ENCODE data around the gene SARNP.
"Not testable (repeated sequence)": the region's sequence is repeated elsewhere in the genome, so short reads cannot be mapped to it uniquely, and the experiment has no call there.

Gene SARNP

DNA sequence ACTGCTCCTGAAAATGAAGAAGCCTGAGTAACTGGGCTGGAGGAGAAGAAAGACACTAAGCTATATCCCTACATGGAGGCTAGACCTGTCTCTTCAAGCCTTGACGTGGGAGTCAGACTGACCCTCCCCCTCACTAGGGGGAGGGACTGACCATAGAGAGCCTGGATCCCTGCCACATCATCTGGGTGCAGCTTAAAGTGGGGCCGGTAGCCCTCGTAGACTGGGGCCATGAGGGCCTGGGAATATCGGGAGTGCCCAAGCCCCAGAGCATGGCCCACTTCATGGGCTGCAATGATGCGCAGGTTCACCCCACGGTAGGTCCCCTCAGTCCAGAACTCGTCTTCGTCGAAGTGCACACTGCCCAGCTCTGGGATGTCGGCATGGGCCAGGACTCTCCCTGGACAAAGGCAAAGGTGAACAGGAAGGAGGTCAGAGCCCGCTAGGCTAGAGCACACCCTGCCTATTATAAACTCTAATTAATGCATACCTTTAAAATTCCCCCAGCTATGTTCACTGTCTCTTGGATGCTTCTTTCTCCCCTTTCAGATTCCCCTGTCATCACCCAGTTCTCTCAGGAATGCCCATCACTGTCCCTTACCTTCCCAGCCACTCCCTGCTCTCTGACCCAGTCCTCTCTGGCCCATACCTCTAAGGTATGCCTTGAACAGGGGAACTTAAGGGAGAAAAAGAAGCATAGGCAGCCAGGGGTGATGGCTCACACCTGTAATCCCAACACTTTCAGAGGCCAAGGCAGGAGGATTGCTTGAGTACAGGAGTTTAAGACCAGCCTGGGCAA, 22.0 kb upstream of the SARNP start:
- DNase-seq (ENCODE audit: low spot score), result no peak

GRCh38 chr12:55838361-55838760, 20.8 kb upstream of the SARNP start:
- DNase-seq (ENCODE audit: low spot score), result no peak

DNA sequence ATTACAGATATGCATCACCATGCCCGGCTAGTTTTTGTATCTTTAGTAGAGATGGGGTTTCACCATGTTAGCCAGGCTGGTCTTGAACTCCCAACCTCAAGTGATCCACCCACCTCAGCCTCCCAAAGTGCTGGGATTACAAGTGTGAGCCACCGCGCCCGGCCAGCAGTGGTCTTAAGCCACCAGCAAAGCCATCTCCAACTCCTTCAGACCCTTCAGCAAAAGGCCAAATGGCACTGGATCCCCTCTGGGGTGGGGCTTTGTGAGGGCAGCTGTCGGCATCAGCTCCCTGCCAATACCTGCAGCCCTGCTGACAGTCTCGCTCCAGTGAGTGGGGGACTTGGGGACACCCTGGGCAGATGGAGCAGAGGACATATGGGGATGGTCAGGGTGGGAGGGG, 16.9 kb upstream of the SARNP start:
- not testable (repeated sequence) for DNase-seq (ENCODE audit: low spot score)

GRCh38 chr12:55833056-55833455, 15.5 kb upstream of the SARNP start:
- DNase-seq (ENCODE audit: low spot score), result no peak

DNA sequence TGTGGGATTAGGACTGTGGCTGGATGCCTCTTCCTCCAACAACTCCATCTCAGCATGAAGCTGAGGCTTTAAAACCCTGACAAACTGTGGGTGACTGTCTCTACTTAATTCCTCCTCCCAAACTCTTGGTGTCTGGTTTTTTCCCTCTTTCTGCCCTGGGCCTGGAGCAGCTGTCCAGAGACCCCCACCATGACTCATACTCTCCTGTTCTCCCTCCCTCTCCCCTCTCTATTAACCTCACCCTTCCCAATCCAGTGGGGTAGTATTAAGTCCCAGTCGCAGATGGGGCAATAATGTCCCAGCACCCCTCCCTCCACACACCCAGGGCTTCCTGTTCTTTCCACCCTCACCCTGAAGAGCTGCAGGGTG, 13.9 kb upstream of the SARNP start:
- no peak for DNase-seq (ENCODE audit: low spot score)

DNA sequence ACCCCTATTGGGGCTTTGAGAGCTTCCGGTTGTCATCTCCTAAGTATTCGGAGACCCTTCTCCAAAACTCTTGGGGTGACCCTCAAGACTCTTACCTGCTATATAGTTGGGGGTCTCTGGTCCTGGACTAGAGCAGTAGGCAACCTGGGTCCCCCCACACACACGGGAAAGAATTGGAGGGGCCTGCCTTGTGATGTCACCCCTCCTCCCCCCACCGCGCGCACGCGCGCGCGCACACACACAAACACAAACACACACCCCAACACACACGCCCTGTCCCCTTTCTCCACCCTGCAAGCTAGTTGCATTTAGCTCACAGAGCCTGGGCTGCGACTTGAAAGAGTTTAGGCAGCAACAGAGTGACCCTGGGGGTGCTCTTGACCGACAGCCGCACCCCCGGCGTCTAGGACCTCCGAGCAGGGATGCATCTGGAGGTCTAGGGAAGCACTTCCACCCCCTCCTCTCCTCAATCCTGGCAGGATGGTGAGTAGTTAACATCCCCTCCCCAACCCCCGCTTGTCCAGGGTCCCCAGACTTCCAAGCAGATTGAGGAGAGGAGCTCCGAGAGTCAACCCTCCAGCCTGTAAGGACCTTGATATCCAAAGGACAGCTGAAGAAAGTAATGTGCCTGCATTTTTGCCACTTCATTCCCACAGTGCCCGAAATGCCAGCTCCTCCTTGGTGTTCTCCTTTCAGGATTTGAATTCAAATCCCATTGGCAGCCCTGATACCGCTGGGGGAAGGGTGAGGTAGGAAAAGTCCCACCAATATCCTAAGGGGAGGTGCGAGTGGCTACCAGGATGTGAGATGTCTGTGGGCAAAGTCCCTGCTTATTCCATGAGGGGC, 13.3 kb upstream of the SARNP start:
- peak; percentile 51 for DNase-seq (ENCODE audit: low spot score)

DNA sequence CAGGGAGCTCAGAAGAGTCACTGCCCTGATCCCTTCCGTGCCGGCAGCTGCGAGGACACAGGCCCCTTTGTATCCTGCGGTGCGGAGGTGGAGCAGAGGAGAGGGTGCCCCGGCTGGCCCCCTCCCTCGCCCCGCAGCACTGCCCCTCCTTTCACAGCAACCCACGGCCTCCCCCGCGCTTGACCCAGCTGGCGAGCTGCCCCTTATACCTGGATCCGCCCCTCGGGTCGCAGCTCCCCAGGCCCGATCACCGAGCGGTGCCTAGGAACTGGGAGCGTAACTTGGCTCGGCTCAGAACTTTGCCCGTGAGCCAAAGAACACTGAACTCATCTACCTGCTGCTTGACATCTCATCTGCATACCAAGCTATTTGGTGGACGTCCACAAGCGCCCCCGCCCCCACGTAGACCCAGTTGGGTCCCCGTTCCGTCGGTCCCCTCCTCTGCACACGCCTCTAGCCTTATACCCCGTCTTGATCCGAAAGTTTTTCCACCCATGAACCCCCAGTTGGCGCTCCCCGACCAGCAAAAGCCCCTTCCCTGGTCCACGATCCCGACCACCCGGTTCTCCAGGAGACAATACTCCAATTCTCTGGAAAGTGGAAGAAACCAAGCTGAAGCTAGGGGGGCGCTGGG, 12.6 kb upstream of the SARNP start:
- peak; percentile 51 for DNase-seq (ENCODE audit: low spot score)

DNA sequence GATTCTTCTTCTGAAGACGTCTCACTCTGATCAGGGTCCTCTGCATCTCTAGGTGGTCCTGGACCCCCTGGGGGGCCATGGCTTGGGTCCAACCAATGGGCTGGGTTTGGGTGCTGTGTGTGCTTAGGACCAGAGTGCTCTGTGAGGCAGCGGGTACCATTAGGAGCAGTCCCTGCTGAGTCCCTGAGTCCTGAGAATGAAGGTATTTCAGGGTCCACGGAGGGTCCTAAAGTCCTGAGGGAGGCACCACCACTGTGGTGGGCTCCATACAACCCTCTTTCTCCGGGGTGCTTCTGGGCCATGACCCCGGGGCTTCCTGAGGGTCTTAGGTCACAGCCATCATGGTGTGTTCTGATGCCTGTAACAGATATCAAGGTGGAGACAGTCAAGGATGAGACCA, 10.8 kb upstream of the SARNP start:
- no peak for DNase-seq (ENCODE audit: low spot score)

GRCh38 chr12:55827806-55828205, 10.3 kb upstream of the SARNP start:
- no peak for DNase-seq (ENCODE audit: low spot score)

- DNase-seq (ENCODE audit: low spot score), result no peak
Observed at GRCh38 chr12:55824726-55825125, 7.2 kb upstream of the SARNP start.

- no peak for DNase-seq (ENCODE audit: low spot score)
Observed at GRCh38 chr12:55823419-55823818, 5.9 kb upstream of the SARNP start.

- no peak for DNase-seq (ENCODE audit: low spot score)
Observed at GRCh38 chr12:55822228-55822627, 4.7 kb upstream of the SARNP start.

- no peak for DNase-seq (ENCODE audit: low spot score)
Observed at GRCh38 chr12:55820679-55821078, 3.2 kb upstream of the SARNP start.

- no peak for DNase-seq (ENCODE audit: low spot score)
Observed at GRCh38 chr12:55818886-55819285, 1.4 kb upstream of the SARNP start.

GRCh38 chr12:55818140-55818728, 710 bp upstream of the SARNP start:
- no peak for DNase-seq (ENCODE audit: low spot score)

DNA sequence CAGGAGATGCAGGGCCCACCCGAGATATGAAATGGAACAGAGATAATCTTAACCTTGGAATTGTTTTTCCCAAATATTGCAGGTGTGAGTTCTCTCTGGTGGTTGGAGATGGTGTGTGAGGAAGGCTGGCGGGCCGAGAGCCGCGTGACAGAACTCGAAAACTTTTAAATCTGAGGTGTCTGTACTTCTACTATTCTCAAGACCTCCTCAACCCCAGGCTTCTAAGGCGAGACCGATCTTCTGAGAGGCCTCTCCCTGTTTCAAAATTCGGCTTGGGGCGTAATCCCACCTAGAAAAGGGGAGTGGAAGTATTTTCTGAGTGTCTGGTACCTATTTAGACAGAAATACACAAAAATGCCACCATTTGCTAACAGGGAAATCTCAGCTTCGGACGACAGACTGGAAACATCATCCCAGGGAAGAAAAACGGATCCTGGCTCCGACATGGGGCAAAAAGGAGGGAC, 611 bp downstream of the SARNP start:
- no peak for DNase-seq (ENCODE audit: low spot score)

- no peak for DNase-seq (ENCODE audit: low spot score)
Observed at GRCh38 chr12:55815473-55815872, 2.1 kb downstream of the SARNP start.

DNA sequence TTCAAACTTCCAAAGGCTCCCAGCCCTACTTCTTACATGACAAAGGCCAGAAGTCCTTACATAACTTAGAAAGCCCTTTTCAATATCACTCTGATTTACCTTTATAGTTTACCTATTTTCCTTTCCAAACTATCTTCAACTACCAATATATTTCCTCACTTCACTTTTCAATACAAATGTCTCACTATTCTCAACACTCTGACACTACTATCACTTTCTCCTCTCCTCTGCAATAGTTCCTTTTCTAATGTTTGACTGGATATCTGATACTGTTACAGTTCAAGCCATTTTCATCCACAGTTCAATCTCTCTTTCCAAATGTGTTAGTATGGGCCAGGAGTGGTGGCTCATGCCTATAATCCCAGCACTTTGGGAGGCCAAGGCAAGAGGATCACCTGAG, 3.3 kb downstream of the SARNP start:
- DNase-seq (ENCODE audit: low spot score), result no peak

- no peak for DNase-seq (ENCODE audit: low spot score)
Observed at GRCh38 chr12:55812088-55812487, 5.4 kb downstream of the SARNP start.

DNA sequence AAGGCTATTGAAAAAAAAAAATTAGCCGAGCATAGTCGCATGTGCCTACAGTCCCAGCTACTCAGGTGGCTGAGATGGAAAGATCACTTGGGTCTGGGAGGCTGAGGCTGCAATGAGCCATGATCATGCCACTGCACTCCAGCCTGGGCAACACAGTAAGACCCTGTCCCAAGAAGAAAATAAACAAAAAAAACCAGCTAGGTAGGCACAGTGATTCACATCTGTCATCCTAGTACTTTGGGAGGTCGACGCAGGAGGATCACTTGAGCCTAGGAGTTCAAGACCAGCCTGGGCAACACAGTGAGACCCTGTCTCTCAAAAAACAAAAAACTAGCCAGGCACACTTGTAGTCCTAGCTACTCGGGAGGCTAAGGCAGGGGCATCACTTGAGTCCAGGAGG, 8.2 kb downstream of the SARNP start:
- no peak for DNase-seq (ENCODE audit: low spot score)

DNA sequence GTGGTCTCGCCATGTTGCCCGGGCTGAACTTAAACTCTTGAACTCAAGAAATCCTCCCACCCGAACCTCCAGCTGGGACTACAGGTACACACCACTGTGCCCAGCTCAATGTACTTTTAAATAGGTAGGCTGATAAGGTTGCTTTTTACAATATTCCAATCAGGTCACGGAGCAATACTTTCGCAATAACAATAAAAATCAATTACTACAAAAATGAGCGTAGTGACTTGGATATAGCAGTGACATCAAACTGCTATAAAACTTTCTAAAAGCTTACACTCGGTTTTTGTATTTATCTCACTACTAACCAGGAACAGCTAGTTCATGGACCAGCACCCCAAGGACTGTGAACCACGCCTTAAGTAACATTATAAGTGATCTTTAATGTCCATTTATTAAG, 10.5 kb downstream of the SARNP start:
- no peak for DNase-seq (ENCODE audit: low spot score)

DNA sequence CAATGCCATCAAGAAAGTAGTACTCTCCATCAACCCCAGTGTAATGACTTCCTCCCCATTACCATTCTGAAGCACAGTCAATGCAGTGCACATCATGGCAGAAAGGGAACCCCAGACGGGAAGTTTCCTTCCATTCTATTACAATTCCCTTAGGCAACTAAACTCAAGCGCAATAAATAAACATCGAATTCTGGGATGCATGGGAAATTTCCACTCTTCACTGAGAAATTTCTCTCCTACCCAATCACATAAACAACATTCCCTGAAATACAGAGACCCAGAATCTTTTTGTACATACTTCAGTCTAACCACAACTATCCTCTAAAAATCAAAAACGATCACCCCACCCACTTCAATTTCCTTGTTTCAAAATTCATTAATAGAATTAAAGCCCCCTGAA, 20.0 kb downstream of the SARNP start:
- no peak for DNase-seq (ENCODE audit: low spot score)

- peak; percentile 47 for DNase-seq (ENCODE audit: low spot score)
Observed at GRCh38 chr12:55797068-55797467, 20.5 kb downstream of the SARNP start.
